ENCODE measurements around the gene CDH13.

The CDH13 gene

GRCh38 chr16:83136924-83137323 lies 510.2 kb downstream of the CDH13 start:
- no peak for DNase-seq

- no peak for DNase-seq
Measured at GRCh38 chr16:83137326-83137781, 510.6 kb downstream of the CDH13 start.

GRCh38 chr16:83137894-83138293 lies 511.1 kb downstream of the CDH13 start:
- DNase-seq, result no peak

- DNase-seq, result no peak
Measured at GRCh38 chr16:83138512-83138911, 511.7 kb downstream of the CDH13 start.

GRCh38 chr16:83138976-83139690 lies 512.4 kb downstream of the CDH13 start:
- no peak for DNase-seq

GRCh38 chr16:83143788-83144187 lies 517.0 kb downstream of the CDH13 start:
- no peak for DNase-seq

- DNase-seq, result no peak
Measured at GRCh38 chr16:83145297-83145696, 518.5 kb downstream of the CDH13 start.

GRCh38 chr16:83147244-83147643 lies 520.5 kb downstream of the CDH13 start:
- no peak for DNase-seq

- DNase-seq, result no peak
Measured at GRCh38 chr16:83158320-83158957, 531.7 kb downstream of the CDH13 start.

- DNase-seq, result no peak
Measured at GRCh38 chr16:83159049-83159448, 532.3 kb downstream of the CDH13 start.

- no peak for DNase-seq
Measured at GRCh38 chr16:83160287-83161020, 533.7 kb downstream of the CDH13 start.

- no peak for DNase-seq
Measured at GRCh38 chr16:83162791-83163190, 536.0 kb downstream of the CDH13 start.

GRCh38 chr16:83164816-83165215 lies 538.0 kb downstream of the CDH13 start:
- no peak for DNase-seq

- no peak for DNase-seq
Measured at GRCh38 chr16:83171396-83171795, 544.6 kb downstream of the CDH13 start.

GRCh38 chr16:83174671-83175070 lies 547.9 kb downstream of the CDH13 start:
- DNase-seq, result no peak

- DNase-seq, result no peak
Measured at GRCh38 chr16:83176802-83177201, 550.0 kb downstream of the CDH13 start.

GRCh38 chr16:83185902-83186301 lies 559.1 kb downstream of the CDH13 start:
- DNase-seq, result no peak

GRCh38 chr16:83187405-83187804 lies 560.6 kb downstream of the CDH13 start:
- DNase-seq, result no peak

GRCh38 chr16:83196796-83197195 lies 570.0 kb downstream of the CDH13 start:
- DNase-seq, result no peak

GRCh38 chr16:83197450-83197849 lies 570.7 kb downstream of the CDH13 start:
- DNase-seq, result no peak

GRCh38 chr16:83198977-83199376 lies 572.2 kb downstream of the CDH13 start:
- DNase-seq, result no peak

GRCh38 chr16:83200005-83200779 lies 573.4 kb downstream of the CDH13 start:
- no peak for DNase-seq

- no peak for DNase-seq
Measured at GRCh38 chr16:83201748-83202147, 575.0 kb downstream of the CDH13 start.
